ENCODE data around the gene UNC13B.

DNA sequence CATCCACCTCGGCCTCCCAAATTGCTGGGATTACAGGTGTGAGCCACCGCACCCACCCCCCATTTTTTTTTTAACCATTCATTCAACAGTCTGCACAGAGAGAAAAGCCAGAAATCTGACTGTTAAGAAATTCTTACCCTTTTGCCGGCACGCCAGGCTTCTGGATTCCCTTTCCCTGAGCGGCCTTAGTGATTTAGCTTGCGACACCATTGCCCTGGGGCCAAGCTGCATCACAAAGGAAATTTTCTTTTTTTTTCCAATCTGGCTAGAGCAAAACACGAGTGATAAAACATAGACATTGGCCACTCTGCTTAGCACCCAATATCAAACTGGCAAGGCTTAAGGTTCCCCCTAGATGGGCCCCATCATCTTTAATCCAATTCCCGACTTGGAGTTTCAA lies 24.9 kb upstream of the UNC13B start:
- TF ChIP-seq SIN3A (IDR thresholded peaks at IDR 0.05; ENCODE audit: borderline replicate concordance, insufficient read depth, low read length) (no peak), TAF1 (IDR thresholded peaks at IDR 0.05; ENCODE audit: borderline replicate concordance, insufficient read depth, low read length) (no peak), POLR2AphosphoS5 (IDR thresholded peaks at IDR 0.05; ENCODE audit: low read depth, low read length) (no peak)
- TF ChIP-seq, protein P1, sequence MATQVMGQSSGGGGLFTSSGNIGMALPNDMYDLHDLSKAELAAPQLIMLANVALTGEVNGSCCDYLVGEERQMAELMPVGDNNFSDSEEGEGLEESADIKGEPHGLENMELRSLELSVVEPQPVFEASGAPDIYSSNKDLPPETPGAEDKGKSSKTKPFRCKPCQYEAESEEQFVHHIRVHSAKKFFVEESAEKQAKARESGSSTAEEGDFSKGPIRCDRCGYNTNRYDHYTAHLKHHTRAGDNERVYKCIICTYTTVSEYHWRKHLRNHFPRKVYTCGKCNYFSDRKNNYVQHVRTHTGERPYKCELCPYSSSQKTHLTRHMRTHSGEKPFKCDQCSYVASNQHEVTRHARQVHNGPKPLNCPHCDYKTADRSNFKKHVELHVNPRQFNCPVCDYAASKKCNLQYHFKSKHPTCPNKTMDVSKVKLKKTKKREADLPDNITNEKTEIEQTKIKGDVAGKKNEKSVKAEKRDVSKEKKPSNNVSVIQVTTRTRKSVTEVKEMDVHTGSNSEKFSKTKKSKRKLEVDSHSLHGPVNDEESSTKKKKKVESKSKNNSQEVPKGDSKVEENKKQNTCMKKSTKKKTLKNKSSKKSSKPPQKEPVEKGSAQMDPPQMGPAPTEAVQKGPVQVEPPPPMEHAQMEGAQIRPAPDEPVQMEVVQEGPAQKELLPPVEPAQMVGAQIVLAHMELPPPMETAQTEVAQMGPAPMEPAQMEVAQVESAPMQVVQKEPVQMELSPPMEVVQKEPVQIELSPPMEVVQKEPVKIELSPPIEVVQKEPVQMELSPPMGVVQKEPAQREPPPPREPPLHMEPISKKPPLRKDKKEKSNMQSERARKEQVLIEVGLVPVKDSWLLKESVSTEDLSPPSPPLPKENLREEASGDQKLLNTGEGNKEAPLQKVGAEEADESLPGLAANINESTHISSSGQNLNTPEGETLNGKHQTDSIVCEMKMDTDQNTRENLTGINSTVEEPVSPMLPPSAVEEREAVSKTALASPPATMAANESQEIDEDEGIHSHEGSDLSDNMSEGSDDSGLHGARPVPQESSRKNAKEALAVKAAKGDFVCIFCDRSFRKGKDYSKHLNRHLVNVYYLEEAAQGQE (IDR thresholded peaks at IDR 0.05; ENCODE audit: insufficient read depth in 1 of 2, low read depth in 2 of 2, low read length in 2 of 2), result no peak
